Measurements from ENCODE around the gene ACSM2A. TPM values are rescaled to one million over a fixed set of nuclear protein-coding genes. Genes with fewer than 3 reads are reported as not detected.
"Not testable (repeated sequence)": the region's sequence is repeated elsewhere in the genome, so short reads cannot be mapped to it uniquely, and the experiment has no call there.

Gene ACSM2A
- total RNA-seq, 1 donor from 2014 or later: 359 TPM

- peak; percentile 56 for ATAC-seq
- not testable (repeated sequence) for DNase-seq (ENCODE audit: low spot score)
Measured at GRCh38 chr16:20446652-20447393, 4.5 kb upstream of the ACSM2A start.

- not testable (repeated sequence) for DNase-seq (ENCODE audit: low spot score); ATAC-seq
Measured at GRCh38 chr16:20453633-20454032, 2.3 kb downstream of the ACSM2A start.

GRCh38 chr16:20459227-20459626, 7.9 kb downstream of the ACSM2A start:
- DNase-seq (ENCODE audit: low spot score); ATAC-seq: not testable (repeated sequence)

GRCh38 chr16:20460313-20460712, 9.0 kb downstream of the ACSM2A start:
- DNase-seq (ENCODE audit: low spot score): not testable (repeated sequence)
- peak; percentile 22 for ATAC-seq

DNA sequence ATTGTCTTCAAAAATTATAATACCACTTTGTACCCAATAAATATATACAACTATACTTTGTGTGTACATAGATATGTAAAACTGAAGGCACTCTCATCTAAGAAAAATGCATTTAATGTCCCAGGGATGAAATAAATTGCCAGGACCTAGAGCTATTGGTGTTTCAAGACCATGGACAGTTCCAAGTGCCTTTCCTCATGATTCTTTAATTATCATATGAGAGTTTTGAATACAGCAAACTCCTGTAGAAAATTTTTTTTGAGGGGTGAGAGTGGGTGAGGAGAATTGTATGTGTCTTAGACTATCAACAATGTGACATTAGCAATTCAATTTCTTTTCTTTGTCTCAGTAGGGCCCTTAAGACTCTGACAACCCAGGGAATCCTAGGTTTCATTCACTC, 17.6 kb downstream of the ACSM2A start:
- ATAC-seq; DNase-seq (ENCODE audit: low spot score): not testable (repeated sequence)

DNA sequence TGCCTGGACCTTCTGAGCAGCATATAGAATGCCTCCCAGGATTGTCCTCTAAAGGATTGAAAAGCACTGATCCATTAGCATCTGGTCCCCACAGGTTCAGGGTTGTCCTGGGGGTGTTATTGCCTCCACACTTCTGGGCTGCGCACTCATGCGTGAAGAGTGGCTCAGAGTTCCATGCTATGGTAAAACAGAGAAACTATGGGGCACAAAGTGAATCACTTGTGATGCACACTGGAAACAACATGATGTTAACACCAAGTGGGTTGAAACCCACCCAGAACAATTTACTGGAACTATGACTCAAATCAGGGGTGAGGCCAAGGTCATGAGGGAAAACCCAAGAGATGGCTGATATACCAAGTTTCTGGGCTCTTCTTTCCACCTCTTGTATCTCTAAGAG, 18.6 kb downstream of the ACSM2A start:
- ATAC-seq; DNase-seq (ENCODE audit: low spot score): not testable (repeated sequence)

DNA sequence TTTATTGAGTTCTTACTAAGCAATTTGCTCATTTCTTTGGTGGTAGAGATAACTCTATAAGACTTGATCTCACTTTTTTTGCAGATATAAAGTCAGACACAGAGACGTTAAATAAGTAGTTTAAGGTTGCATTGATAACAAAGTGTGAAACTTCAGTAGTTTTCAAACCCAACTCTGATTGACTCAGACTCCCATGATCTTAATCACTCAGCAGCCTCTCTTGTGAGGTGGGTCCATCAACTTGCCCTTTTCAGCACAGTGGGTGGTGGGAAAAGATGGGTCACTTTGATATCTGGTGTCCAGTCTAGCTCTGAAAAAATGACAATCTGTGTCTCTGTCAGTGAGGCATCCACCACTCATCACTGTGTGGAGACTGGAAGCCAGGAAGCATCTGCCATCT, 19.4 kb downstream of the ACSM2A start:
- DNase-seq (ENCODE audit: low spot score); ATAC-seq: not testable (repeated sequence)

DNA sequence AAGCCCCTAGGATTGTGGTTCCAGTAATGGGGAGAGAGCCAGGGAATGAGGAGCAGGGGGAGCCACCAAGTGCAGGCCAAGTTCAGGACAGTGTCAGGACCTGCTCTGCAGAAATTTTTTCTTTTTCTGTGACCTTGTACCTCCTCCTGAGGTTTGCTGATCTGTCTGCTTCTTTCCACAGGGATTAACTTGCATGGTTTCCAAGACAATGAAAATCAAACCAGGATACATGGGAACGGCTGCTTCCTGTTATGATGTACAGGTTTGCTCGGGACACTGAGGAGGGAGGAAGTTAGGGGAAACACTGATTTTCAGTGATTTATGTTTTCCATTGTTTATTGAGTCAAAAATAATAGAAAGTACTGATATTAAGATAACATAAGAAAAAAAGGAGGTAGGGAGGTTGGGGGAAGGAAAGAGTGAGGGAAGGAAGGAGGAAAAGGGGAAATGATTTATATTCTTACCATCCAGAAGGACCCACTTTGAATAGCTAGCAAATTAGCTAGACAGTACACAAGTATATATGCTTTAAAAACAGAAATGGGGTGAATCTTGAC, 25.9 kb downstream of the ACSM2A start:
- DNase-seq (ENCODE audit: low spot score): not testable (repeated sequence)
- peak; percentile 21 for ATAC-seq

GRCh38 chr16:20483989-20484388, 32.7 kb downstream of the ACSM2A start:
- DNase-seq (ENCODE audit: low spot score): not testable (repeated sequence)
- peak; percentile 20 for ATAC-seq

GRCh38 chr16:20484726-20485125, 33.4 kb downstream of the ACSM2A start:
- ATAC-seq (peak; percentile 22), DNase-seq (ENCODE audit: low spot score) (no peak)

GRCh38 chr16:20485408-20485807, 34.1 kb downstream of the ACSM2A start:
- ATAC-seq (no peak), DNase-seq (ENCODE audit: low spot score) (no peak)

GRCh38 chr16:20490994-20491393, 39.7 kb downstream of the ACSM2A start:
- not testable (repeated sequence) for DNase-seq (ENCODE audit: low spot score); ATAC-seq

DNA sequence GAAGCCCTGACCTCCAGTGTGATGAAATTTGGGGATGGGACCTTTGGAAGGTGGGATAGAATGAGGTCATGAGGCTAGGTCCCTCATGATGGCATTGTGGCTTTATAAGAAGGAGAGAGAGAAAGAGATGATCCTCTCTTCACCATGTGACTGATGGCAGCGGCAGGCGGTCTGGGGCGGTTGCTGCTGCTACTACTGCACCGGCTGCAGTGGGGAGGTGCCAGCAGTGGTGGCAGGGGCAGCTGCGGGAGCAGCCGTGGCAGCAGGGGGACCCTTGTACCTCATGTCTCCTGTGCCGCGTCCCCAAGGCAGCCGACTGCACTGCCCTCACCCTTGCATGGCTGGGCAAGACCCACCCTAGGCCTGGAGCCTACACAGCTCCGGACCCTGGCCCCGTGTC, 40.1 kb downstream of the ACSM2A start:
- peak; percentile 68 for ATAC-seq
- not testable (repeated sequence) for DNase-seq (ENCODE audit: low spot score)

DNA sequence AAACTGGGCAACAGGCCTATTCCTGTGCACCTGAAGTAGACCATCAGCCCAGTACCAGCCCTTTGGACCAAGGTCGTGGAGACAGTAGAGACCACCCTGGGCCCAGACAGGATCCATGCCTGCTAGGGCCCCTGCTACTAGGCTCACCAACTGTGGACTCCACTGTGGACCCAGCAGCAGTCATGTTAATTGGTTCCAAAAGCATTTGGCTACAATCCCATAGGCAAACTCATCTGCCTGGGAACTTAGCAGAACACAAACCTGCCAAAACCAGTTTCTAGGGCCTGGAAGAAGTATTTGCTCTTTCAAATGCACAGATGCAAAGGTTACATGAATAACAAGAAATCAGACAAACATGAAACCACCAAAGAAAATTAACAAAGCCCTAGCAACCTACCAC, 53.1 kb downstream of the ACSM2A start:
- peak; percentile 95 for ATAC-seq
- peak; percentile 52 for DNase-seq (ENCODE audit: low spot score)

GRCh38 chr16:20507280-20507679, 56.0 kb downstream of the ACSM2A start:
- ATAC-seq (no peak), DNase-seq (ENCODE audit: low spot score) (no peak)

- ATAC-seq: no peak
- no peak for DNase-seq (ENCODE audit: low spot score)
Measured at GRCh38 chr16:20510323-20510722, 59.0 kb downstream of the ACSM2A start.

- ATAC-seq (no peak), DNase-seq (ENCODE audit: low spot score) (no peak)
Measured at GRCh38 chr16:20515688-20516090, 64.4 kb downstream of the ACSM2A start.

DNA sequence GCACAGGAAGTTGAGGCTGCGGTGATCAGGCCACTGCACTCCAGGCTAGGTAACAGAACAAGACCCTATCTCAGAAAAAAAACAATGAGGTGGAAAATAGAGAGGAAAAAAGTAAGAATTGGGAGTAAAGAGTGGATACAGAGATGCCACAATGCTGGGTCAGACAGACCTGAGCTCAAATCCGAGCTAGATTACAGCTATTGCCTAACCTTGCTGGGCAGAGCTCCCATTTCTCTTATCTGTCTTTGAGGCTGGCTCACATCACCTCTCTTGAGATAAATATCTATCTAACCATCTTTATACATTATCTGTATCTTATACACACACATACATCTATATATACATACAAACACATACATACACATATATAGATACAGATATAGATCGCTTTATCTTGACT, 65.8 kb downstream of the ACSM2A start:
- DNase-seq (ENCODE audit: low spot score): peak; percentile 59
- ATAC-seq: peak; percentile 97

DNA sequence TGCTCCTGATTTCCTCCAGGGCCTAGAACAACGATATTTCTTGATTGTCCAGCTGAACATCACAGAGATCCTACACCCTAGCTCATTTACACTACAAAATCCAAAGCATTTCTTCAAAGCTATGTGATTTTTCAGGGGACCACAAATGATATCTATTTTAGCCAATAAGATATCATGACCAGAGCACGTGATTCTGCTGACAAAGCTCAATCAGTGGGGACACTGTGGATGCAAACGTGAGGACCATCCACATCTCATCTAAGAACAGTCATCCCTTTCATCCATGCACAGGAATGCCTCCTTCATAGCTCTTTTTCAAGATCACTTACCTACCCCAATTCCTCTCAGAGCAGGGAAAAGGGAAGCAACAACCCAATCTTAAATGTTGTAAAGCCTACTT, 67.9 kb downstream of the ACSM2A start:
- DNase-seq (ENCODE audit: low spot score) (no peak), ATAC-seq (no peak)

DNA sequence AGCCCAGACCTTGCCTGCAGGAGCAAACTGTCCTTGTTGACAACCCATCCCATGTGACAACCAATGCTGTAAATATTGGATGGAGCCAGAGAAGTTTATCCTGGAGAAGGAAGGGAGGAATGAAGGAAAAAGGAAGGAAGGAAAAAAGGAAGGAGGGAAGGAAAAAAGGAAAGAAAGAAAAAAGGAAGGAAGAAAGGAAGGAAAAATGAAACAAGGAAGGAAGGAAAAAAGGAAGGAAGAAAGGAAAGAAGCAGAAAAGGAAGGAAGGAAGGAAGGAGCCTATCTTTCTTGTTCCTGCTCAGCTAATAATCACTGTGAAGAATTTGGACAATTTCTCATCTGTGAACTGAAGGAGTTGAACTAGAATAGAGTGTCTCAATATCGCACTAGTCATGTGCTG, 68.8 kb downstream of the ACSM2A start:
- ATAC-seq: no peak
- DNase-seq (ENCODE audit: low spot score): no peak

- ATAC-seq: peak; percentile 62
Measured at GRCh38 chr16:20531795-20532194, 80.5 kb downstream of the ACSM2A start.

GRCh38 chr16:20532284-20532792, 81.0 kb downstream of the ACSM2A start:
- not testable (repeated sequence) for ATAC-seq; DNase-seq (ENCODE audit: low spot score)

More at GRCh38 chr16:20531795-20532194, 80.5 kb downstream of the ACSM2A start:
- DNase-seq (ENCODE audit: low spot score): not testable (repeated sequence)

Measured in left lobe of liver (tissue), 2 donors.